Left kidney (tissue), 2 donors: ENCODE measurements around the gene KLHL13. TPM values are rescaled to one million over a fixed set of nuclear protein-coding genes. Genes with fewer than 3 reads are reported as not detected.

Experiments used
- DNase-seq: peaks from one replicate; pipeline ENCODE4 v3.0.0-alpha.2; 2013
- polyA plus RNA-seq: library from polyadenylated mRNA; unstranded; fragments of 120-200 nt; gene quantifications from one replicate; pipeline ENCODE4 v1.2.1, GENCODE V29; 2013; ENCODE audit not compliant: insufficient read length

Gene KLHL13
- polyA plus RNA-seq, 1 donor: 93.9 TPM

DNA sequence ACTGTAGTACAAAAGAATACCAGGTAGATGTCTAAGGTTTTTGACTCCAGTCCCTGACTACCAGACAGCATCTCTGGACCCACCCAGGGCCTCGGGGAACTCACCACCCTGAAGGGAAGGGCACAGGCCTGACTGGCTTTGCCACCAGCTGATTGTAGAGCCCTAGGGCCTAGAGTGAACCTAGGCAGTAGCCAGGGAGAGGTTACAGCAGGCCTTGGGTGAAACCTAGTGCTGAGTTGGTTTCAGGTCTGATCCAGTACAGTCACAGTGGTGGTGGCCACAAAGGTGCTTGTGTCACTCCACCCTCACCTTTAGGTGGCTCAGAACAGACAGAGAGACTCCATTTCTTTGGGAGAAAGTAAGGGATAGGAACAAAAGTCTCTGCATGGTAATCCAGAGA, 244.8 kb downstream of the KLHL13 start:
- no peak for DNase-seq

DNA sequence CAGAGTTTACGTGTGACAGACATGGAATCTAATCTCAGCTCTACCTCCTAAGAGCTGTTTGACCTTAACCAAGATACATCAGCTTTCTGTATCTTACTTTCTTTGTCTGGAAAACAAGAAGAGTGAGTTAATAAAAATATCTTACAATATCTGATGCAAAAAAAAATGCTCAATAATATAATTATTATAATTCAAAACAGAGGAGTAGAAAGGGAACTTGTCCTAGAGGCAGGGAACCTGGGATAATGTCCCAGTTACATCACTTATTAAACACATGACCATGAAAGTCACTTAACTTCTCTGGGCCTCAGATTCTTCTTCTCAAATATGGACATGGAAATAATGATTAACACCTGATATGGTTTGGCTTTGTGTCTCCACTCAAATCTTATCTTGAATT, 256.1 kb downstream of the KLHL13 start:
- no peak for DNase-seq

DNA sequence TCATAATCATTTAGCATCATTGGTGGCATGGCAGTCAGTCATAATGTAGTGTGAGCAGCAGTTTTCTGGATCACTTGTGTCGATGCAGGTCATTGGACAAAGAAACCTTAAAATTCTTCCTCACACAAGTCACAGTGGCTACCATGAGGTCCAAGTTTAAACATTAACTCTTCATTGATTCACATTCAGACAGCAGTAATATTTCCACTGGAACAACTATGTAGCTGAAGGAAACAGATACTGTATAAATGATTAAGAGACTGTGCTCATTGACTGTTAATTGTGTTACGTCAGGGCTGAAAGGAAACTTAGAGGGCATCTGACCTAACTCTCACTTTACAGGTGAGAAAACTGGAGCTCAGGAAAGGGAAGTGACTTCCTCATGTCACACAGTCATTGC, 261.8 kb downstream of the KLHL13 start:
- DNase-seq: no peak

DNA sequence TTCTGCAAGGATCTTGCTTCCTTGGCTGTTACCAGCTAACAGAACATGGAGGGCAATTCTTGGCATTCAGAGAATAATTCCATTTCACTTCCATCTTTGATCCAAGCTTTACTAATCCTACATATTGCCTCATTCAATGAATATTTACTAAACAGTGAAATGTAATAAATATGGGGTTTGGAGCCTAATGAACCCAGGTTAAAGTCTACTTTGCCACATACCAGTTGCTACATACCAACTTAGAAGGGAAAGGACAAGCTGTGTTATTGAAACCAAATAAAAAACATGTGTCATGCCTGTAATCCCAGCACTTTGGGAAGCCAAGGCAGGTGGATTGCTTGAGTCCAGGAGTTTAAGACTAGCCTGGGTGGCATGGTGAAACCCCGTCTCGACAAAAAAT, 265.6 kb downstream of the KLHL13 start:
- DNase-seq: no peak

Other genes with a start within 250 kb of the KLHL13 start
- 14.7 TPM for gene WDR44, start 229.3 kb upstream of the KLHL13 start, polyA plus RNA-seq